NOMO-1 (cell line): ENCODE data around the gene TTC1.
"Not testable (repeated sequence)": the region's sequence is repeated elsewhere in the genome, so short reads cannot be mapped to it uniquely, and the experiment has no call there.

Source experiments
- DNase-seq, 2 experiments: peaks; one replicate each; lab custom pipeline; 2025; ENCODE audit not compliant: unreplicated experiment in 2 of 2; lab: John Stamatoyannopoulos, UW

The TTC1 gene

GRCh38 chr5:160039810-160040470 is 31.0 kb downstream of the TTC1 start:
- DNase-seq, result no peak

DNA sequence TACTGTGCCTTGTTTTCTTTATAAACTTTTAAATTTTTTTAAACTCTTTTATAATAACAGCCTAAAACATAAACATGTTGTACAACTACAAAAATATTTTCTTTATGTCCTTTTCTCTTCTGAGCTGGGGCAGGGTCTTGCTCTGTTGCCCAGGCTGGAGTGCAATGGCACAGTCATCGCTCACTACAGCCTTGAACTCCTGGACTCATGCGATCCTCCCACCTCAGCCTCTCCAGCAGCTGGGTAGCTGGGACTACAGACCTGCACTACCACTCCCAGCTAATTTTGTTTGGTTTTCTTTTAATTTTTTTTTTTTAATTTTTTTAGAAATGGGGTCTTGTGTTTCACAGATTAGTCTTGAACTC is 31.5 kb downstream of the TTC1 start:
- DNase-seq, result no peak

DNA sequence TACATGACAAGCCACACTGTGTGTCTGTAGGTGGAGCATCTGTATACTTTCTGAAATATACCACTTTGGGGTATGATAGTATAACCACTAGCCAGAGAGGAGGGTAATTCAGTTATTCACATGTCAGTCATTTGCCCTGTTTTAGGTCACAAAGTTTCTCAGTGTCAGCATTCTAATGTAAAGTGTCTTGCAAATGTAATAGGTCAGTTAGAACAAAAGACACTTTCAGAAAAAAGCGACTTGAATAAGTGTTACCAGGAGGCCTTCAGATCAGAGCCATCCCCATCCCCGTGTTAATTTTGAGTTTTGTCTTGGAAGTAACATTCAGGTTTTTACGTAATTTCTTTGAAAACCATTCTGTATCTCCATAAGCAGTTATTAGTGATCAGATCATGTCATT is 33.7 kb downstream of the TTC1 start:
- DNase-seq, result no peak

GRCh38 chr5:160044391-160044804 is 35.5 kb downstream of the TTC1 start:
- DNase-seq, result no peak

- no peak for DNase-seq
These were observed 36.0 kb downstream of the TTC1 start for GRCh38 chr5:160044967-160045366.

- no peak for DNase-seq
These were observed 38.5 kb downstream of the TTC1 start for GRCh38 chr5:160047423-160047822.

- no peak for DNase-seq
These were observed 39.2 kb downstream of the TTC1 start for GRCh38 chr5:160048131-160048530.

DNA sequence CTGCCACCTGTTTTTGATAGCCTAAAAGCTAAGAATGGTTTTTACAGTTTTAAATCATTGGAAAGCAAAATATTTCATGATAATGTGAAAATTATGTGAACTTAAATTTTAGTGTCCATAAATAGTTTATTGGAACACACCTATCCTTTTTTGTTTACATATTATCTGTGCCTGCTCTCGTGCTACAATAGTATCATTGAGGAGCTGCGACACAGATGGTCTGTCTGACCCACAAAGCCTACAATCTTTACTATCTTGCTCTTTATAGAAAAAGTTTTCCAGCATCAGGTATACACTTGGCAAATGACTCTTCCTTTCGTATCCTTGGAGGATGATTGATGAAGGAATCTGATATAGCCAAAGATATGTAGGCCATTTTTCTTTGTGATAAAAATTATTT is 40.2 kb downstream of the TTC1 start:
- no peak for DNase-seq

- DNase-seq, result no peak
These were observed 45.1 kb downstream of the TTC1 start for GRCh38 chr5:160054047-160054446.

DNA sequence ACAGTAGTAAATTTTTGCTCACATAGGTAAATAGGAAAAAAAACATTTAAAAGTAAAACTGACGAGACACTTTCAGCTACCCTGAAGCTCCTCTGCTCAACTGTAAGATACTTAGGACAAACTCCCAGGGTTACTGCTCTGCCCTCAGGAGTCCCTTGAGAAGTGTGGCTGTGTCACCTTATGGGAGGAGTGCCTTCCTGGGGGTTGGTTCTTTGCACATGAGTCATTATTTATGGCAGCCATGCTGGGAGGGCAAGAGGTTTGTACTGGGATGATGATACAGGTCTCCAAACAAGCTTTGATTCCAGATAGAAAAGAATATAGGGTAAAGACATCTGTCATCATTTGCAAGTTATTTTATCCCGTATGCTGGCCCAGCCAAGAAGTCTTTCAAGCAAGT is 45.9 kb downstream of the TTC1 start:
- DNase-seq, result no peak

GRCh38 chr5:160057256-160057655 is 48.3 kb downstream of the TTC1 start:
- no peak for DNase-seq

DNA sequence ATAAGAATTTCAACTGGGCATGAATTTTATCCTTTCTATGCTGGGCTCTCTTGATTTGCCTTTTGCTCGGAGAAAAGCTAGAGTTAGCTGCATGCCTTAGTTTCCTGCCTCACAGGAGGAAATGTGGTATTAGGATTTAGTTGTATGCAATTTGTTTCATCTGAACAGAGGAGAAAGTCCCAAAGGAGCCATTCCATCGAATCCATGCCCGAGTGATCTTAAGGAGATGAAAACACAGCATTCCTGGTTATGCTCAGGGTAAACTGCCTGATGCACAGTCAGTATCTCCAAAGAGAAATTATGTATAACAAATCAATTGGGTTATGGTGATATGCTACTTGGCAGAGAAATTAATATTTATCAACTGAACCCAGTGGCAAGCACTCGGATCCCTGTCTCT is 51.1 kb downstream of the TTC1 start:
- DNase-seq, result no peak

DNA sequence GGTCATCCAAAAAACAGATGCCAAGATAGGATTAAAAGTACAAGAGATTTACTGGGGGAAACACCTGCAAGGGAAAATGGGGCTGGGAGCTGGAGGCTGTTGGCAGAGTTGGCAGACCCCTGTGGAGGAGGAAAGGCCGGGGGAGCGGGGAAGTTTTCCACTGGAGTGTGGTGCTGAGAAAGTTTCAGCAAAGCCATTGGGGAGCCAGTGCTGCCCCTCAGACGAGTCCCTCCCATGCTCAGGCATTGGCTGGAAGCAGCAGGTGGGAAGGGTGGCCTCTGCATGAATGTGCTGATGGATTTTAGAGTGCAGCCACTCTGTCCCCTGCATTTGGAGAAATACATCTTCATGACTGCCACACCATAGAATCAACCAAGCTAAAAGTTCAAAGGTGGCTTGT is 52.8 kb downstream of the TTC1 start:
- no peak for DNase-seq

DNA sequence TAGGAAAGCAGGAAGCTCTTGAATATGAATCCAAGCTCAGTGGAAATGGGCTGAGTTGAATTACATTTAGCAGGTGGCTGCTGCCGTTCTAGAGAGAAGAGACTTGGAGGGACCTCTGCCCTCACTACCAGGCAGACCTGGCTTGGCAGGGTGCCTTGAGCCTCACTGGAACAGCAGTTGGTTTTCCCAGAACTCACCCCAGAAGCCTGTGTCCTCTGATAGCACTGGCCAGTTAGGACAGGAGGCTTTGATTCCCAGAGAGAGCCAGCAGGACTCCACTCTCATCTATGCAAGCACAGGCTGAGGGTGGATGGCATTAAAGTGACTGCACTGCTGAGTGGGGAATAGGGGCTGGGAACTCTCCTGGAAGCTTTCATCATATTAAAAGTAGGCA is 55.5 kb downstream of the TTC1 start:
- no peak for DNase-seq

DNA sequence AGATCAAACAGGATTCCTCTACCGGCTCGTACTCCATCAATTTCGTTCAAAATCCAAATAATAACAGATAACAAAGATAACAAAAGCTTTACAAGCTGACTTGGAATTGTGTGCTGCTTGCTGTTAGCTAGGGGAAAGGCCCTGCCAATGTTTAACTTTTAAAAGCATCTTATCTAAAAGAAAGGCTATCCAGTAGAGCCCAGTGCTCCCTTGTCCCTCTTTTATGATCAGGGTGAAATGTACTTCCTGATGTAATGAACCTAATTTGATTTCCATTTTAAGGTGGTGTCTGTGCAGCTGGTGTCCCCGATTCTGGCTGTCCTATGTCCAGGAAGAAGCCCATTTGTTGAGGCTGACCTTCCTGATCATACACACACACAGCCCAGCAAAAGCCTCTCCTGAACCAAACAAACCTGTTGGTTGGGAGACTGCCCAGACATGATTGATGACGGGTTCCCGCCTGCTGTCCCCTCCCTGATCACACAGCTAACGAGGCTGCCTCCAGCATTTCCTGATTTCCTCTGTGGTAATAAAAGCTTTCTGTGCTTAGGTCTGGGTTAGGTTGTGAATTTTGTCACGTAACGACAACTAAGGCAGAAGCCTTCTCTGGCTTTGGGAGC is 56.2 kb downstream of the TTC1 start:
- no peak for DNase-seq

GRCh38 chr5:160069120-160069519 is 60.2 kb downstream of the TTC1 start:
- not testable (repeated sequence) for DNase-seq

GRCh38 chr5:160071516-160071915 is 62.6 kb downstream of the TTC1 start:
- no peak for DNase-seq

- no peak for DNase-seq
These were observed 63.0 kb downstream of the TTC1 start for GRCh38 chr5:160071916-160072315.

GRCh38 chr5:160075073-160075472 is 66.1 kb downstream of the TTC1 start:
- no peak for DNase-seq

- no peak for DNase-seq
These were observed 68.1 kb downstream of the TTC1 start for GRCh38 chr5:160076997-160077396.

- no peak for DNase-seq
These were observed 70.8 kb downstream of the TTC1 start for GRCh38 chr5:160079753-160080152.

DNA sequence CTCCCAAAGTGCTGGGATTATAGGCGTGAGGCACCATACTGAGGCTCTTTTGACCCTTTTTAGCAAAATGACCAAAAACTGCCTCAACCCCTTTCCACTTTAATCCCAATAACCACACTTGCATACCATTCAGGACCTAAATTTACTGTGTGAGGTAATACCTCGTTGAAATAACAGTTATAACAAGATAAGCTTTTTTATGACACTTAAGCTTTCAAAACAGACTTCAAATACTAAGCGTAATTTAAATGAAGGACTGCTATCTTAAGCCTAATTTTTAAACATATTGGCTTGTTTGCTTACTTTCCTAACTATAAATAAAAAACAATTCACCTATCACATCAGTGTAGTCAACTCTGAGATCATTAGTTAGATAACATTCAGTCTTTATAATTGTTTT is 72.6 kb downstream of the TTC1 start:
- no peak for DNase-seq
